Gastroesophageal sphincter (tissue), 3 donors: ENCODE results near the gene ENTPD1.
"Not testable (repeated sequence)": the region's sequence is repeated elsewhere in the genome, so short reads cannot be mapped to it uniquely, and the experiment has no call there.

Experiments
- CTCF ChIP-seq, 4 experiments: fragments of 200-600 bp in 2 of 4; fragments of 450-650 bp in 2 of 4; sonication (generic) in 1 of 4; IDR thresholded peaks; one replicate each; pipeline ENCODE4 v1.5.1; 2017 to 2019; ENCODE audit warnings: antibody characterized with exemption in 4 of 4, mild to moderate bottlenecking in 2 of 4, moderate library complexity in 2 of 4
- POLR2A ChIP-seq, 2 donors: fragments of 450-650 bp; IDR thresholded peaks; one replicate each; pipeline ENCODE4 v1.6.1; 2017; ENCODE audit warnings: antibody characterized with exemption in 2 of 2, mild to moderate bottlenecking in 2 of 2, moderate library complexity in 1 of 2
- POLR2AphosphoS5 ChIP-seq: sonication (generic); formaldehyde crosslinking; IDR thresholded peaks from one replicate; pipeline ENCODE4 v1.6.1; 2017; ENCODE audit warnings: antibody characterized with exemption

GRCh38 chr10:95773454-95773853 is 17.5 kb downstream of the ENTPD1 start:
- not testable (repeated sequence) for TF ChIP-seq CTCF (IDR thresholded peaks at IDR 0.05); POLR2A (IDR thresholded peaks at IDR 0.05); POLR2AphosphoS5
